Smooth muscle cell (in vitro differentiated cells): Measurements from ENCODE around the gene OPTC. TPM values are rescaled to one million over a fixed set of nuclear protein-coding genes. Genes with fewer than 3 reads are reported as not detected.

ENCODE experiments used
- DNase-seq: peaks from one replicate; lab custom pipeline; 2025; ENCODE audit not compliant: unreplicated experiment; lab: John Stamatoyannopoulos, UW
- H2AFZ ChIP-seq: fragments of 200-600 bp; sonication (generic); 2 replicates; pipeline ENCODE4 v1.6.0; 2016; ENCODE audit warnings: antibody characterized with exemption, low read depth, mild to moderate bottlenecking
- H3F3A ChIP-seq: fragments of 200-600 bp; sonication (generic); 2 replicates; pipeline ENCODE4 v1.6.0; 2017; ENCODE audit warnings: antibody characterized with exemption, low read depth
- H3K27ac ChIP-seq: fragments of 200-600 bp; sonication (generic); 2 replicates; pipeline ENCODE4 v1.5.1; 2016; ENCODE audit warnings: low read depth, mild to moderate bottlenecking
- H3K27me3 ChIP-seq: fragments of 200-600 bp; sonication (generic); 2 replicates; pipeline ENCODE4 v1.6.1; 2016; ENCODE audit warnings: low read depth, mild to moderate bottlenecking
- H3K36me3 ChIP-seq: fragments of 200-600 bp; sonication (generic); 2 replicates; pipeline ENCODE4 v1.5.1; 2016; ENCODE audit warnings: low read depth
- H3K4me1 ChIP-seq: fragments of 200-600 bp; sonication (generic); 2 replicates; pipeline ENCODE4 v1.5.1; 2016; ENCODE audit warnings: low read depth
- H3K4me2 ChIP-seq: fragments of 200-600 bp; sonication (generic); 2 replicates; pipeline ENCODE4 v1.6.0; 2016; ENCODE audit warnings: mild to moderate bottlenecking
- H3K4me3 ChIP-seq: fragments of 200-600 bp; sonication (generic); 2 replicates; pipeline ENCODE4 v1.5.1; 2016; ENCODE audit warnings: mild to moderate bottlenecking
- H3K79me2 ChIP-seq: fragments of 200-600 bp; sonication (generic); 2 replicates; pipeline ENCODE4 v1.6.0; 2016; ENCODE audit warnings: low read depth, mild to moderate bottlenecking
- H3K9ac ChIP-seq: fragments of 200-600 bp; sonication (generic); 2 replicates; pipeline ENCODE4 v1.6.0; 2016; ENCODE audit warnings: low read depth
- H3K9me3 ChIP-seq: fragments of 200-600 bp; sonication (generic); replicated peaks from 2 replicates; pipeline ENCODE4 v1.5.1; 2016; ENCODE audit warnings: low read depth
- H4K20me1 ChIP-seq: fragments of 200-600 bp; sonication (generic); 2 replicates; pipeline ENCODE4 v1.6.0; 2016; ENCODE audit warnings: low read depth
- CTCF ChIP-seq: fragments of 200-600 bp; sonication (generic); IDR thresholded peaks from 2 replicates; pipeline ENCODE4 v1.5.1; 2017; ENCODE audit warnings: borderline replicate concordance, mild to moderate bottlenecking, antibody characterized with exemption; ENCODE audit not compliant: insufficient read depth, poor library complexity, severe bottlenecking
- WGBS: methylation state at CpG from one replicate; pipeline ENCODE4 v1.1.7; 2016; ENCODE audit warnings: low lambda C conversion rate; 5-methylcytosine and 5-hydroxymethylcytosine counted together
- polyA plus RNA-seq: library from polyadenylated mRNA; unstranded; fragments of >200 nt; fragmentation: Nextera tagmentation; extraction: Ambion mirVana; gene quantifications from 2 replicates; pipeline ENCODE4 v1.2.1, GENCODE V29; 2016
- total RNA-seq: library from RNA; depleted of rRNA; stranded (reverse); fragments of >200 nt; gene quantifications from 2 replicates; pipeline ENCODE4 v1.2.3, GENCODE V29; 2014

Gene OPTC
- total and polyA plus RNA-seq, 2 experiments from 2014 or later, result 0.46 TPM; not detected in 1

- no peak for DNase-seq
- no peaks in the 10 kb centered on the region for H3K4me1 ChIP-seq
- H3F3A ChIP-seq, result peaks cover 17% of the 10 kb centered on the region
- H3K36me3 ChIP-seq, result no peaks in the 10 kb centered on the region
- no peak overlapping the region for H3K9ac ChIP-seq
- no peaks in the 10 kb centered on the region for H3K9me3 ChIP-seq
- H4K20me1 ChIP-seq, result no peaks in the 10 kb centered on the region
- H3K79me2 ChIP-seq, result no peaks in the 10 kb centered on the region
- H3K27ac ChIP-seq, result no peak overlapping the region
- 99% methylated on average over 3 of the region's 3 CpGs for WGBS
- H3K4me3 ChIP-seq, result no peak overlapping the region
- no peak overlapping the region for H3K4me2 ChIP-seq
- no peak overlapping the region for H2AFZ ChIP-seq
- TF ChIP-seq CTCF, result no peak
- H3K27me3 ChIP-seq, result no peaks in the 10 kb centered on the region
Observed at GRCh38 chr1:203531063-203531462, 37.1 kb downstream of the OPTC start.

- H3K27me3 ChIP-seq, result no peaks in the 10 kb centered on the region
- no peaks in the 10 kb centered on the region for H3K4me1 ChIP-seq
- peaks cover 22% of the 10 kb centered on the region for H3F3A ChIP-seq
- no peak overlapping the region for H2AFZ ChIP-seq
- no peaks in the 10 kb centered on the region for H3K9me3 ChIP-seq
- peak overlapping the region; percentile 51 for H3K4me2 ChIP-seq
- TF ChIP-seq CTCF, result no peak
- no peak overlapping the region for H3K4me3 ChIP-seq
- no peak overlapping the region for H3K9ac ChIP-seq
- peak overlapping the region; percentile 87 for H3K27ac ChIP-seq
- H3K79me2 ChIP-seq, result no peaks in the 10 kb centered on the region
- DNase-seq, result no peak
- H4K20me1 ChIP-seq, result no peaks in the 10 kb centered on the region
- no peaks in the 10 kb centered on the region for H3K36me3 ChIP-seq
Observed at GRCh38 chr1:203534012-203534411, 40.1 kb downstream of the OPTC start.

- Histone ChIP-seq H3K27me3 (no peaks in the 10 kb centered on the region), H4K20me1 (no peaks in the 10 kb centered on the region), H3K4me3 (no peak overlapping the region), H3K36me3 (no peaks in the 10 kb centered on the region), H3K9me3 (no peaks in the 10 kb centered on the region), H3F3A (peaks cover 22% of the 10 kb centered on the region), H3K9ac (peak overlapping the region; percentile 23), H2AFZ (no peak overlapping the region), H3K27ac (peak overlapping the region; percentile 87), H3K4me2 (peak overlapping the region; percentile 51), H3K4me1 (no peaks in the 10 kb centered on the region), H3K79me2 (no peaks in the 10 kb centered on the region)
- 11% methylated on average over 3 of the region's 3 CpGs for WGBS
- peak; percentile 32 for DNase-seq
- no peak for TF ChIP-seq CTCF
Observed at GRCh38 chr1:203534526-203534925, 40.6 kb downstream of the OPTC start.

- peak overlapping the region; percentile 43 for H3K4me2 ChIP-seq
Observed at GRCh38 chr1:203536575-203536974, 42.6 kb downstream of the OPTC start.

More at GRCh38 chr1:203536575-203536974, 42.6 kb downstream of the OPTC start:
- H4K20me1 ChIP-seq, result no peaks in the 10 kb centered on the region
- no peaks in the 10 kb centered on the region for H3K79me2 ChIP-seq
- no peaks in the 10 kb centered on the region for H3K36me3 ChIP-seq
- H3K4me1 ChIP-seq, result no peaks in the 10 kb centered on the region
- TF ChIP-seq CTCF, result no peak
- no peak overlapping the region for H2AFZ ChIP-seq
- H3F3A ChIP-seq, result peaks cover 22% of the 10 kb centered on the region
- no peak overlapping the region for H3K4me3 ChIP-seq
- WGBS, result 51% methylated on average over 2 of the region's 2 CpGs
- H3K9me3 ChIP-seq, result no peaks in the 10 kb centered on the region
- DNase-seq, result no peak
- H3K27ac ChIP-seq, result peak overlapping the region; percentile 87
- H3K9ac ChIP-seq, result no peak overlapping the region
- no peaks in the 10 kb centered on the region for H3K27me3 ChIP-seq
